GM12875 (cell line): ENCODE measurements around the gene LRP1B.

Source experiments
- H3K4me3 ChIP-seq: one replicate; pipeline ENCODE4 v1.5.1; 2011; ENCODE audit warnings: low read depth, low read length, control low read depth
- CTCF ChIP-seq: IDR thresholded peaks from 2 replicates; pipeline ENCODE4 v1.5.1; 2011; ENCODE audit warnings: low read depth, mild to moderate bottlenecking, control low read depth, inconsistent platforms, low read length, moderate library complexity, borderline replicate concordance; ENCODE audit not compliant: insufficient read depth

The LRP1B gene

GRCh38 chr2:142131010-142131669, at the start of gene LRP1B:
Gene LRP1B (minus strand): TSS chr2:142131016. CDS start chr2:142130729, 287 bp downstream.
- no peak within 1 kb of the TSS for H3K4me3 ChIP-seq
- no peak for TF ChIP-seq CTCF

GRCh38 chr2:142179686-142180085, 48.9 kb upstream of the LRP1B start:
- TF ChIP-seq CTCF = no peak
- no peak overlapping the region for H3K4me3 ChIP-seq

DNA sequence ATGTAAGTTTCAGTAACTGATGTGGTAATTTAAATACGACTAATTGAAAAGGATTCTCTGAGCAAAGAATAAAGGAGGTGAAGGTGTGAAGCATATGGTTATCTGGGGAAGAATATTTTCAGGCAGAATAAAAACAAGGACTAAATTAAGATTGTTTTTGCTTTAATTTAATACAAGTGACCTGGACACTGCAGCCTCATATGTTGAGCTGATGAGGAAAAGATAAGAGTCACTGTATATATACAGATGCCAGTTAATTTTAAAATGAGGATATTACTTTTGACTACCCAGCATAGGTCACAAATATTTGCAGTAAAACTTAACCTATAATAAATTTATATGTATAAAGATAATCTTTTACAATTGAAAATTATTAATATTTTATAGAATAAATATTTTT, 47.8 kb upstream of the LRP1B start:
- no peak overlapping the region for H3K4me3 ChIP-seq
- TF ChIP-seq CTCF = no peak

GRCh38 chr2:142176941-142177340, 46.1 kb upstream of the LRP1B start:
- no peak for TF ChIP-seq CTCF
- no peak overlapping the region for H3K4me3 ChIP-seq

GRCh38 chr2:142175813-142176338, 45.1 kb upstream of the LRP1B start:
- TF ChIP-seq CTCF = no peak
- no peak overlapping the region for H3K4me3 ChIP-seq

- no peak for TF ChIP-seq CTCF
- H3K4me3 ChIP-seq = no peak overlapping the region
Measured at GRCh38 chr2:142174176-142174575, 43.4 kb upstream of the LRP1B start.

- no peak overlapping the region for H3K4me3 ChIP-seq
- TF ChIP-seq CTCF = no peak
Measured at GRCh38 chr2:142170847-142171246, 40.0 kb upstream of the LRP1B start.
